HG02981 (cell line): ENCODE results near the gene UGT2B28.
"Not testable (repeated sequence)": the region's sequence is repeated elsewhere in the genome, so short reads cannot be mapped to it uniquely, and the experiment has no call there.

ENCODE experiments used
- ATAC-seq: cut with Tn5 transposase; IDR thresholded peaks from one replicate; pipeline ENCODE4 v1.9.1; 2021; ENCODE audit warnings: mild to moderate bottlenecking, moderate library complexity; ENCODE audit not compliant: unreplicated experiment

The UGT2B28 gene

GRCh38 chr4:69343114-69343513 lies 62.8 kb downstream of the UGT2B28 start:
- ATAC-seq = not testable (repeated sequence)

- not testable (repeated sequence) for ATAC-seq
These were observed 63.5 kb downstream of the UGT2B28 start for GRCh38 chr4:69343558-69344420.
